ENCODE results near the gene PODXL.

The PODXL gene

GRCh38 chr7:131552053-131552452, 4.4 kb downstream of the PODXL start:
- H3K9me3 Mint-ChIP-seq, result no peaks in the 10 kb centered on the region
- DNase-seq (ENCODE audit: low spot score in 2 of 2) (no peak), ATAC-seq (no peak)
- H3K27ac Mint-ChIP-seq, result no peak overlapping the region
- H3K4me3 Mint-ChIP-seq, result no peak overlapping the region
- no peaks in the 10 kb centered on the region for H3K36me3 Mint-ChIP-seq
- peaks cover 16% of the 10 kb centered on the region for H3K4me1 Mint-ChIP-seq

- H3K27ac Mint-ChIP-seq, result no peak overlapping the region
- H3K36me3 Mint-ChIP-seq, result no peaks in the 10 kb centered on the region
- peaks cover 17% of the 10 kb centered on the region for H3K4me1 Mint-ChIP-seq
- no peak overlapping the region for H3K4me3 Mint-ChIP-seq
- DNase-seq (ENCODE audit: low spot score in 2 of 2) (no peak), ATAC-seq (no peak)
- no peaks in the 10 kb centered on the region for H3K9me3 Mint-ChIP-seq
Observed at GRCh38 chr7:131550846-131551245, 5.6 kb downstream of the PODXL start.

- ATAC-seq (no peak), DNase-seq (ENCODE audit: low spot score in 2 of 2) (no peak)
- Mint-ChIP-seq H3K4me3 (no peak overlapping the region), H3K27ac (no peak overlapping the region), H3K4me1 (peaks cover 11% of the 10 kb centered on the region), H3K36me3 (no peaks in the 10 kb centered on the region), H3K9me3 (no peaks in the 10 kb centered on the region)
Observed at GRCh38 chr7:131548371-131548770, 8.1 kb downstream of the PODXL start.

- H3K36me3 Mint-ChIP-seq, result no peaks in the 10 kb centered on the region
- no peak for ATAC-seq
Observed at GRCh38 chr7:131547589-131547988, 8.8 kb downstream of the PODXL start.

GRCh38 chr7:131546583-131547141, 9.8 kb downstream of the PODXL start:
- ATAC-seq (peak; percentile 46), DNase-seq (ENCODE audit: low spot score in 2 of 2) (peak; percentile 29 to 81)
- H3K27ac Mint-ChIP-seq, result no peak overlapping the region
- no peak overlapping the region for H3K4me3 Mint-ChIP-seq
- H3K36me3 Mint-ChIP-seq, result no peaks in the 10 kb centered on the region
- H3K9me3 Mint-ChIP-seq, result no peaks in the 10 kb centered on the region
- H3K4me1 Mint-ChIP-seq, result peaks cover 11% of the 10 kb centered on the region

More at GRCh38 chr7:131547589-131547988, 8.8 kb downstream of the PODXL start:
- peaks cover 11% of the 10 kb centered on the region for H3K4me1 Mint-ChIP-seq
- no peaks in the 10 kb centered on the region for H3K9me3 Mint-ChIP-seq
- H3K27ac Mint-ChIP-seq, result no peak overlapping the region
- no peak for DNase-seq (ENCODE audit: low spot score in 2 of 2)
- no peak overlapping the region for H3K4me3 Mint-ChIP-seq

GRCh38 chr7:131546126-131546525, 10.3 kb downstream of the PODXL start:
- Mint-ChIP-seq H3K36me3 (no peaks in the 10 kb centered on the region), H3K4me1 (peaks cover 11% of the 10 kb centered on the region), H3K9me3 (no peaks in the 10 kb centered on the region), H3K4me3 (no peak overlapping the region), H3K27ac (no peak overlapping the region)
- no peak for DNase-seq (ENCODE audit: low spot score in 2 of 2)
- no peak for ATAC-seq

GRCh38 chr7:131544449-131545301, 11.8 kb downstream of the PODXL start:
- Mint-ChIP-seq H3K9me3 (no peaks in the 10 kb centered on the region), H3K36me3 (no peaks in the 10 kb centered on the region), H3K27ac (no peak overlapping the region), H3K4me3 (no peak overlapping the region), H3K4me1 (peaks cover 11% of the 10 kb centered on the region)
- ATAC-seq, result no peak
- DNase-seq (ENCODE audit: low spot score in 2 of 2), result no peak

GRCh38 chr7:131544021-131544420, 12.4 kb downstream of the PODXL start:
- no peaks in the 10 kb centered on the region for H3K36me3 Mint-ChIP-seq
- no peaks in the 10 kb centered on the region for H3K9me3 Mint-ChIP-seq
- no peak for ATAC-seq
- no peak overlapping the region for H3K4me3 Mint-ChIP-seq
- no peak for DNase-seq (ENCODE audit: low spot score in 2 of 2)
- H3K27ac Mint-ChIP-seq, result no peak overlapping the region
- peaks cover 11% of the 10 kb centered on the region for H3K4me1 Mint-ChIP-seq

- Mint-ChIP-seq H3K4me3 (no peak overlapping the region), H3K36me3 (no peaks in the 10 kb centered on the region), H3K4me1 (peaks cover 11% of the 10 kb centered on the region), H3K27ac (no peak overlapping the region), H3K9me3 (no peaks in the 10 kb centered on the region)
- no peak for ATAC-seq
- no peak for DNase-seq (ENCODE audit: low spot score in 2 of 2)
Observed at GRCh38 chr7:131543298-131543697, 13.1 kb downstream of the PODXL start.

- Mint-ChIP-seq H3K36me3 (no peaks in the 10 kb centered on the region), H3K4me3 (no peak overlapping the region), H3K9me3 (no peaks in the 10 kb centered on the region), H3K4me1 (peaks cover 6% of the 10 kb centered on the region), H3K27ac (no peak overlapping the region)
- ATAC-seq (no peak), DNase-seq (ENCODE audit: low spot score in 2 of 2) (no peak)
Observed at GRCh38 chr7:131540491-131541162, 15.8 kb downstream of the PODXL start.

- no peak overlapping the region for H3K4me3 Mint-ChIP-seq
- no peaks in the 10 kb centered on the region for H3K4me1 Mint-ChIP-seq
- no peaks in the 10 kb centered on the region for H3K9me3 Mint-ChIP-seq
- H3K36me3 Mint-ChIP-seq, result no peaks in the 10 kb centered on the region
- DNase-seq (ENCODE audit: low spot score in 2 of 2) (no peak), ATAC-seq (no peak)
- no peak overlapping the region for H3K27ac Mint-ChIP-seq
Observed at GRCh38 chr7:131538813-131539179, 17.6 kb downstream of the PODXL start.

- no peaks in the 10 kb centered on the region for H3K9me3 Mint-ChIP-seq
- ATAC-seq (no peak), DNase-seq (ENCODE audit: low spot score in 2 of 2) (no peak)
- no peaks in the 10 kb centered on the region for H3K4me1 Mint-ChIP-seq
- no peaks in the 10 kb centered on the region for H3K36me3 Mint-ChIP-seq
- no peak overlapping the region for H3K27ac Mint-ChIP-seq
- H3K4me3 Mint-ChIP-seq, result no peak overlapping the region
Observed at GRCh38 chr7:131538071-131538812, 18.2 kb downstream of the PODXL start.

- ATAC-seq (no peak), DNase-seq (ENCODE audit: low spot score in 2 of 2) (no peak)
- Mint-ChIP-seq H3K9me3 (no peaks in the 10 kb centered on the region), H3K4me3 (no peak overlapping the region), H3K27ac (no peak overlapping the region), H3K4me1 (no peaks in the 10 kb centered on the region), H3K36me3 (no peaks in the 10 kb centered on the region)
Observed at GRCh38 chr7:131537571-131537978, 18.9 kb downstream of the PODXL start.

- ATAC-seq (no peak), DNase-seq (ENCODE audit: low spot score in 2 of 2) (no peak)
- Mint-ChIP-seq H3K9me3 (no peaks in the 10 kb centered on the region), H3K27ac (no peak overlapping the region), H3K36me3 (no peaks in the 10 kb centered on the region), H3K4me1 (no peaks in the 10 kb centered on the region), H3K4me3 (no peak overlapping the region)
Observed at GRCh38 chr7:131536361-131536849, 20.0 kb downstream of the PODXL start.
